GM18498 (cell line): ENCODE data around the gene CYCS.

Experiments used
- ATAC-seq: cut with Tn5 transposase; IDR thresholded peaks from one replicate; pipeline ENCODE4 v1.9.1; 2021; ENCODE audit warnings: mild to moderate bottlenecking, moderate library complexity; ENCODE audit not compliant: unreplicated experiment

CYCS gene

GRCh38 chr7:25075459-25075858 is 49.6 kb downstream of the CYCS start:
- ATAC-seq, result no peak

DNA sequence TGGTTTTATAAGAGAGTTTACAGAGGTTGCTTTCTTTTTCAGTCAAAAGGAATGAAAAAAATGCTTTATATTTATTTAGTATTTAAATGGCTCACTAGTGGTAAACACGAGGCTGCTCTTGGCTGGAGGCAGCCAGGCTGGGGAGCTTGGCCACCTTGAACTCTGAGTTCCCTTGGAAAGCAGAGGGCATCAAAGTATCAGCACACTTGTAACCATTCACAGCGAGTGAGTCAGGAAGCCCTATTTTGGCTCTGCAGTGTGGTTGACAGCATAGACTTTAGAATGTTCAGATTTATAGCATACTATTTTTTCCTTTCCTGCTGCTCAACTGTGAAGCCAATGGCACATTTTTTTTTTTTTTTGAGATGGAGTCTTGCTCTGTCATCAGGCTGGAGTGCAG is 51.6 kb downstream of the CYCS start:
- ATAC-seq, result no peak
